GM19035 (cell line): ENCODE results near the gene TMEM183A.

Experiments
- ATAC-seq: cut with Tn5 transposase; IDR thresholded peaks from one replicate; pipeline ENCODE4 v1.9.1; 2021; ENCODE audit not compliant: unreplicated experiment

TMEM183A gene

DNA sequence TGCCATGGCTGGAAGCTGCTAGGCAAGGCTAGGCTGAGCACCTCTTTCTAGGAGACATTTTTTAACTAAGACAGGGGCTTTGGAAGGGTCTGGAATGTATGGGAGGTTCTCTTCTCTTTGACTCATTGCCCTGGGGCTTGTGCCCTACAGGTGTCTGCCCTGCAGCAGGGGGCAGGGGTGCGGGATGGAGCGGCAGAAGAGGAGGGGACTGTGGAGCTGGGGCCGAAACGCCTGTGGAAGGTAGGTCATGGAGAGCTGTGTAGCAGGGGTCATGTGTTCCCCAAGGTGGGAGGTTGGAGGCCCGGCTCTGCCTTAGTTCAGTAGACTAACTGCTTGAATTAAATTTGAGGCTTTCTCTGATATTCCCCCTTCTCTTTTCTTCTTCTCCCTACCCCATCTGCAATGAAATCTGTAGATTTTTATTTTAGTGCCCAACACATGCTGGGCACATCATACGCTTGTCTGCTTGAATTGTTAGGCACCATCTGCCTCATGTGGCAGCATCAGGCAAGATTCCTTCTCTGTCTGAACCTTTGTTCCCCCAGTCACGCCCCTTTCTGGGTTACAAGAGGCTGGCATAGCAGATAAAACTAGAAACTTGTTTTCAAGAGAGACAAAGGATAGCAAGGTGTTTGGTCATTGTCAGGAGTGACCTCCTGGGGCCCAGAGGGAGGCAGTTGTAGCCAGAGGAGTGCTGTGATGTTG lies 37.5 kb downstream of the TMEM183A start:
- no peak for ATAC-seq

GRCh38 chr1:203045336-203045735 lies 38.2 kb downstream of the TMEM183A start:
- no peak for ATAC-seq

- no peak for ATAC-seq
Observed at GRCh38 chr1:203045821-203046594, 38.8 kb downstream of the TMEM183A start.

DNA sequence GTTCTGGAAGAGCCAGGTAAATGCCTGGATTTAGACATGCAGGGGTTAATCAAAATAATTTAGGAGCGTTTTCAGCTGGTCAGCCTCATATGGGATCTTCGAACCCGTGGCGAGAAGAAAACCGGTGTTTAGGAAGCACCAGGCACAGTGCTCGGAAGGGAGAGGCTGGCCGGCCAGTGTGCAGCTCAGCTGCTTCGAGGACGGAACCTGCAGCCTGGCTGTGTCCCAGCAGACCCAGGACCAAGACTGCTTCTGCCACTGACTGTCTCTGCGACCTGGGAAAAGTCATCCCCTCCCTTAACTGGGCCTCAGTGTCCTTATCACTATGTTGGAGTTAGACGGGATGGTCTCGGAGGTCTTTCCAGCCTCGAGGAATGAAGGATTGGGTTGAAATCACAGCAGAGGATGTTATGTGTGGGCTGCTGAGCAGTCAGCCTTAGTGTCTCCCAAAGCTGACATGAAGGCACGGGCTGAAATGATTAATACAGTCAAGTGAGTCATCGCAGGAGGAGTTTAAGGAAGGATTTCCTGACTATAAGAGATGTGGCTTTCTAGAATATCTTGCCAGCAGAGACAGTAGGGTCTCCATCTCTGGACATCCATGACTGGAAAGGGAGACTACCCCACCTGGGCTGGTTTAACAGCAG lies 39.9 kb downstream of the TMEM183A start:
- no peak for ATAC-seq

GRCh38 chr1:203048086-203048485 lies 40.9 kb downstream of the TMEM183A start:
- no peak for ATAC-seq

GRCh38 chr1:203048555-203049051 lies 41.4 kb downstream of the TMEM183A start:
- ATAC-seq, result no peak

DNA sequence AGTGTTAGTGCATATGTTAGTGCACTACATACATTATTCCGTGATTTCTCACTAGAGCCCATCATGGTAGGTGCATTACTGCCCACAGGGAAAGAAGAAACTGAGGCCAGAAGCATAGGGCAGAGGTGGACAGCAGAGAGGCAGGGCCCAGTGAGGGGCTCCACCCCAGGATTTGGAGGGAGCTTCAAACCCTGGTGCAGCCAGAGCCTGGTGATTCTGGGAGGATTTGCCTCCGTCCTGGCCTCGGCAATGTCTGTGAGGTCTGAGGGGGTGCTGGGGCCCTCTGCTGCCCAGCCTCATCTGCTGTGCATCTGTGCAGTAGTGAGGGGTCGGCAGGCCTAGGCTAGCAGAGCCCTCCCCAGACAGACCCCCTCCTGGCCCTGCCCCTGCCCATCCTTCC lies 41.9 kb downstream of the TMEM183A start:
- no peak for ATAC-seq

GRCh38 chr1:203049576-203050180 lies 42.5 kb downstream of the TMEM183A start:
- no peak for ATAC-seq

GRCh38 chr1:203050826-203051225 lies 43.7 kb downstream of the TMEM183A start:
- ATAC-seq, result no peak

DNA sequence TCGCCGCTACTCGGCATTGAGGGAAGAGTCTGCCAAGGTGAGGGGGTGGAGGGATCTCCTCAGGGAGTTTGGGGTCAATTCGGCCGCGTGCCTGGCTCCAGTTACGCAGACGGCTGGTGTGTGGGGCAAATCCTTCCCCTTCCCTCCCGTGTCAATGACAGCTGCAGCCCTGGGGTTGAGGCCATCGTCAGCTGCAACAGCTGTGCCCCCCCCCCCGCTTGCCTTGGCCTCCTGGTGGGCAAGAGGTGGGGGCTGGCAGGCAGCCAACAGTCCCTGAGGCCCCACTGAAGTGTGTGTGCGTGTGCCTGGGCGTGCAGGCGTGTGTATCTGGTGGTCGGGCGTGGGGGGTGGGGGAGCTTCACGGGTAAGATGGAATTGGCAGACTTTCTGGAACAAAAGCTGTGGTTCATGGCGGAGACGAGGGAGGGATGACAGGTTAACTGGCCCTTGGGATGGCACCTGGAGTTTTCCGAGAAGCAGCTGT lies 44.7 kb downstream of the TMEM183A start:
- no peak for ATAC-seq

- ATAC-seq, result no peak
Observed at GRCh38 chr1:203052601-203053000, 45.4 kb downstream of the TMEM183A start.

DNA sequence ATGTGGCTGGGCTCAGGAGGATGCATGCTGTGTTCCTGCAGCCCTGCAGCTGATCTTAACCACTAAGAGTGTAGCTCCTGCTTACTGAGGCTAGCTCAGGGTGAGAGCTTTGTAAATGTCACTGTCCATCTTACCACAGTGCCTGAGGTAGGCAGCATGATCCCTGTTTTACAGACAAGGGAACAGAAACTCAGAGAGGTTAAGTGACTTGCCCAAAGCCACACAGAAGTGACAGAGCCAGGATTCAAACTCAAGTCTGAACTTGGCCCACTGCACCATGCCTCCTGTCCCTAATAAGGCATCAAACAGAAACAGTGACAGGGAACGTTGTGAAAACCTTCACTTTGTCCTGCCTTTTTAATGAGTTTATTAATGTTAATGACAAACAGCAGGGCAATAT lies 47.0 kb downstream of the TMEM183A start:
- no peak for ATAC-seq

GRCh38 chr1:203054642-203055041 lies 47.5 kb downstream of the TMEM183A start:
- no peak for ATAC-seq

DNA sequence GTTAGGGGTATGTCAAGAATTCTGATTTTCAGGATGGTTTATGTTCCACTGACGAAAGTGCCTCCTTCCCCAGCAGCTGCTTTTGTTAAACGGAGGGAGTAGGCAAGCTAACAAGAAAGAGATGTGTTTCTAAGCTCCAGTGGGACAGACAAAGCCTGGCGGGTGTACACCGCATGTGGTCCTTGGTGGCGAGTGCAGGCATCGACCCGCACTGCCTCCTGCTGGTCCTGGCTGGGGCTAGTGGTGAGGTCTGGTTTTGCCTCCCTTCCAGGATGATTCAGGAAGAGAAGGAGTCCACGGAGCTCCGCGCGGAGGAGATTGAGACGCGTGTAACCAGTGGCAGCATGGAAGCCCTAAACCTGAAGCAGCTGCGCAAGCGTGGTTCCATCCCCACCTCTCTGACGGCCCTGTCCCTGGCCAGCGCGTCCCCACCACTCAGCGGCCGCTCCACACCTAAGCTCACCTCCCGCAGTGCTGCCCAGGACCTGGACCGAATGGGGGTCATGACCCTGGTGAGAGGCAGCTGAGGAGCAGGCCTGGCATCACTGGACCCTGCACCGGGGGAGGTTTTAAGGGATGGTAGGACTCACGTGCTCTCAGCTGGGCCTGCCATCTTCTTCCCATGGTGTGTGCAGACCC lies 48.1 kb downstream of the TMEM183A start:
- ATAC-seq, result no peak

GRCh38 chr1:203056012-203056411 lies 48.8 kb downstream of the TMEM183A start:
- ATAC-seq, result no peak

DNA sequence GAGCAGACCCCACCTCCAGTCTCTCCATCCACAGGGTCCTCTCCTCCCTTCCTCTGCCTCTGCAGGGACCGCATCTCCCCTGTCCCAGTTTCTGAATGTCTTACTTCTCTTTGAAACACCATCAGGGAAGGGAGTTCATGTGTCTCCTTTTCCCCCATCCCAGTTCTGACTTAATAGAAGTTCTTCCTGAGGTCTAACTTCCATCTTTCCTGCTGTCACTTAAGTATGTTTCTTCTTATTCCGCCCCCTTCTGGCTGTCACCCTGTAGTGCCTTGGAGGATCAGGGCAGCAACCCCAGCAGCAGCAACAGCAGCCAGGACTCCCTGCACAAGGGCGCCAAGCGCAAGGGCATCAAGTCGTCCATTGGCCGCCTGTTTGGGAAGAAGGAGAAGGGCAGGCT lies 49.3 kb downstream of the TMEM183A start:
- ATAC-seq, result no peak

DNA sequence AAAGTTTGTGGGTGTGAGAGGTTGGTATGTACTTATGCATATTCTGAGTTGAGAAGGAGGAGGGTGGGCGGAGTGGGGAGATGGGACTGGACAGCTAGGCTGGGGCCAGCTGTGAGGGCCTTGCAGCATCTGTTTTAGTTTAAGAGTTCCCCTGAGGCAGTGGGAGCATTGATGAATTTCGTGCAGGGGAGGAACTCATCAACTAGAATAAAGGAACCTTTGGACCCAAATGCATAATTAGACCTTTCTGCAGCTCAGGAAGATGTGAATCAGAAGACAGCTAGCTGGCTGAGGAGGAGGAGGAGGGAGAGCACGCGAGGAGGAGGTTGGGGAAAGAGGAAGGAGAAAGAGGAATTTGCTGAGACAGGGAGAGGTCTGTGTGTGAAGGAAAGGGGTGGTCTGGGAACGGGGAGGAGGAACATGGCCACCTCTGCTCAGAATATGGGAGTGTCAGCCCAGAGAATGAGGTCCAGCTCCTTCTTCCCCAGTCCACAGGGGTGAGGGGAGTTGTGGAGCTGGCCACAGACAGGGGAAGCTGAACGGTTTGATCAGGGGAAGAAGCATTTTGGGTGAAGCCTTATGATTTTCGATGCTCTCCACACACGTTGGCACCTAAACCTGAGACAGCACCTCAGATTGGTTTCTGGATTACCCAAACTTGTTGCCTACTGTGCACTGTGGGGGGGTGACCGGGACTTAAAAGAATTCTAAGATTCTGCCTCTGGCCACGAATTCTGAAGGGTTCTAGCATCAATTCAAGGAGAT lies 50.9 kb downstream of the TMEM183A start:
- ATAC-seq, result no peak

DNA sequence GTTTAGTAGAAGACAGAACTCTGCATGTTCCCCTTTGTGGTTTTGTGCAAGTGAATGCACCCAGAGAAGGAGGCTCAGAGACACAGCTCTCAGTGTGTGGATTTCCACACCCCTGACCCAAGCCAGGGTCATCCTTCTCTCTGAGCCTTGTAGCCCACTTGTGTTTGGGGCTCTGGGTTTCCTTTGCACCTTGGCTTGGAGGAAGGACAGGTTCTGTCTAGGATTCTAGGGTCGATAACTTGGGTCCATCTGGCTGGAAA lies 51.4 kb downstream of the TMEM183A start:
- no peak for ATAC-seq

DNA sequence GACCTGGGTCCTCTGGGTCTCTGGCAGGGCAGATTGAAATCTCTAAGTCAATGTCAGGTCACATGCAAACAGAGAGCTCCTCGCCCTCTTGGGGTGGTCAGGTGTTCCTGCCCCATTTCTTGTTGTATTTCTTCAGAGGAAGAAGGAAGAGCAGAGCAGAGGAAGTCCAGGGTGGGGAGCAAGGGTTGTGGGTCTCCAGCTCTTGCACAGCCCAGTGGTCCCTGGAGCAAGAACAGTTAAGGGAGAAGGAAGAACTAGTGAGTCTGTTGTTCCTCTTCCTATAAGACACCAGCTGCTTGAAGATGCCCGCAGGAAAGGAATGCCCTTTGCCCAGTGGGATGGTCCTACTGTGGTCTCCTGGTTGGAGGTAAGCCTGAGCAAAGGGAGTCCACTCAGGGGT lies 52.3 kb downstream of the TMEM183A start:
- ATAC-seq, result no peak

DNA sequence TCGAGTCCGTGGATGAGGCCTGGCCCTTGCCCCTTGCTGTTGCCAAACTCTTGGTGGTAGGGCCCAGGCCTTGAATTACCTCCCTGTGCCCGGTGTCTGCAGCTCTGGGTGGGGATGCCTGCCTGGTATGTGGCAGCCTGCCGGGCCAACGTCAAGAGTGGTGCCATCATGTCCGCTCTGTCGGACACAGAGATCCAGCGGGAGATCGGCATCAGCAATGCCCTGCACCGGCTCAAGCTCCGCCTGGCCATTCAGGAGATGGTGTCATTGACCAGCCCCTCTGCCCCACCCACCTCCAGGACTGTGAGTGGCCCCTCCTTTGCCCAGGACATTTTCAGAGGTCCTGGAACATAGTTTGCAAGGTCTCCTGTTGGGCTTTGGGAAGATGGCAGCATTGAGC lies 52.9 kb downstream of the TMEM183A start:
- ATAC-seq, result no peak
